Panc1 (cell line): ENCODE measurements around the gene CRNN.

Experiments
- CTCF ChIP-seq: fragments of 450-650 bp; IDR thresholded peaks from 2 replicates; pipeline ENCODE4 v1.5.1; 2017; ENCODE audit warnings: mild to moderate bottlenecking
- POLR2AphosphoS5 ChIP-seq: IDR thresholded peaks from 2 replicates; pipeline ENCODE4 v1.6.1; 2012; ENCODE audit warnings: mild to moderate bottlenecking, low read depth, low read length, moderate library complexity
- REST ChIP-seq, 2 experiments: IDR thresholded peaks; 2 replicates each; pipeline ENCODE4 v1.6.1; 2011 to 2012; ENCODE audit warnings: low read depth in 2 of 2, control low read depth in 1 of 2, low read length in 1 of 2, mild to moderate bottlenecking in 1 of 2, moderate library complexity in 1 of 2; ENCODE audit not compliant: insufficient read depth in 1 of 2
- SIN3A ChIP-seq: IDR thresholded peaks from 2 replicates; pipeline ENCODE4 v1.6.1; 2012; ENCODE audit warnings: low read depth, mild to moderate bottlenecking, low read length, moderate library complexity, borderline replicate concordance; ENCODE audit not compliant: insufficient read depth

GRCh38 chr1:152372672-152373071 is 41.4 kb downstream of the CRNN start:
- TF ChIP-seq CTCF: no peak
- TF ChIP-seq REST (IDR thresholded peaks at IDR 0.05; ENCODE audit: insufficient read depth in 1 of 2, low read depth in 2 of 2, low read length in 1 of 2): no peak
- TF ChIP-seq SIN3A: no peak
- no peak for TF ChIP-seq POLR2AphosphoS5
